MM.1S (cell line): ENCODE results near the gene ZNF576.

ENCODE experiments used
- CTCF ChIP-seq: fragments of 300-600 bp; sonication (generic); IDR thresholded peaks from 2 replicates; pipeline ENCODE4 v1.5.1; 2016; ENCODE audit warnings: antibody characterized with exemption, low read length, mixed read lengths
- EZH2 ChIP-seq: fragments of 300-600 bp; sonication (generic); optimal IDR thresholded peaks from 2 replicates; pipeline ENCODE3; 2017; ENCODE audit warnings: low read depth, mild to moderate bottlenecking, antibody characterized with exemption, low read length, mixed read lengths
- EZH2phosphoT487 ChIP-seq: fragments of 300-600 bp; sonication (generic); IDR thresholded peaks from 2 replicates; pipeline ENCODE4 v1.6.1; 2018; ENCODE audit warnings: antibody characterized with exemption, low read length

- no peak for TF ChIP-seq EZH2phosphoT487
- no peak for TF ChIP-seq CTCF
- TF ChIP-seq EZH2: no peak
Observed at GRCh38 chr19:43599635-43600295, 3.4 kb downstream of the ZNF576 start.
